Stimulated activated effector memory CD8-positive, alpha-beta T cell treated with anti-CD3 and anti-CD28 coated beads, Interleukin-12 subunit alpha, Interleukin-12 subunit beta, amount 100 ng/mL, for 72 hours (primary cell): ENCODE measurements around the gene ZNF575.
"Not testable (repeated sequence)": the region's sequence is repeated elsewhere in the genome, so short reads cannot be mapped to it uniquely, and the experiment has no call there.

ENCODE experiments used
- ATAC-seq: fragments of 150-1000 bp; cut with Tn5 transposase; 2 replicates; pipeline ENCODE4 v1.10.0; 2021
- DNase-seq, 2 donors: peaks; one replicate each; pipeline ENCODE4 v3.0.0; 2021 to 2022; ENCODE audit warnings: low spot score in 2 of 2
- H3K27ac Mint-ChIP-seq: one replicate; pipeline ENCODE4 v1.8.0; 2022; ENCODE audit warnings: mild to moderate bottlenecking, mixed read lengths
- H3K36me3 Mint-ChIP-seq: one replicate; pipeline ENCODE4 v1.8.0; 2022; ENCODE audit warnings: mild to moderate bottlenecking, mixed read lengths
- H3K4me1 Mint-ChIP-seq: one replicate; pipeline ENCODE4 v1.8.0; 2022; ENCODE audit warnings: mixed read lengths
- H3K4me3 Mint-ChIP-seq: one replicate; pipeline ENCODE4 v1.8.0; 2022; ENCODE audit warnings: mild to moderate bottlenecking, mixed read lengths
- H3K9me3 Mint-ChIP-seq: one replicate; pipeline ENCODE4 v1.8.0; 2022; ENCODE audit warnings: mixed read lengths

ZNF575 gene

GRCh38 chr19:43503501-43504425, 29.2 kb upstream of the ZNF575 start:
- Mint-ChIP-seq H3K4me3 (peak overlapping the region; percentile 84), H3K9me3 (no peaks in the 10 kb centered on the region), H3K27ac (peak overlapping the region; percentile 95), H3K36me3 (peaks cover 58% of the 10 kb centered on the region), H3K4me1 (peaks cover 36% of the 10 kb centered on the region)
- ATAC-seq, result peak; percentile 93
- peak; percentile 95 to 97 for DNase-seq

GRCh38 chr19:43504426-43505185, 28.4 kb upstream of the ZNF575 start, which contains the start of gene PHLDB3:
PHLDB3 (minus strand) TSS chr19:43504746; CDS start chr19:43504118, 628 bp downstream.
- Mint-ChIP-seq H3K9me3 (no peaks in the 10 kb centered on the region), H3K4me1 (peaks cover 30% of the 10 kb centered on the region), H3K4me3 (peak within 1 kb of the TSS; percentile 84), H3K27ac (peak within 1 kb of the TSS; percentile 95), H3K36me3 (peaks cover 59% of the 10 kb centered on the region)
- ATAC-seq (peak; percentile 64), DNase-seq (no peak)

GRCh38 chr19:43505186-43505456, 27.9 kb upstream of the ZNF575 start:
- Mint-ChIP-seq H3K4me3 (peak overlapping the region; percentile 84), H3K36me3 (peaks cover 64% of the 10 kb centered on the region), H3K9me3 (no peaks in the 10 kb centered on the region), H3K4me1 (peaks cover 30% of the 10 kb centered on the region), H3K27ac (peak overlapping the region; percentile 95)
- ATAC-seq (no peak), DNase-seq (no peak)

- Mint-ChIP-seq H3K27ac (no peak overlapping the region), H3K36me3 (peaks cover 72% of the 10 kb centered on the region), H3K9me3 (no peaks in the 10 kb centered on the region), H3K4me3 (peak overlapping the region; percentile 84), H3K4me1 (peaks cover 30% of the 10 kb centered on the region)
- ATAC-seq (no peak), DNase-seq (no peak)
These were observed 27.0 kb upstream of the ZNF575 start for GRCh38 chr19:43505941-43506340.

- H3K4me1 Mint-ChIP-seq, result peaks cover 30% of the 10 kb centered on the region
- H3K4me3 Mint-ChIP-seq, result no peak overlapping the region
- H3K36me3 Mint-ChIP-seq, result peaks cover 79% of the 10 kb centered on the region
- H3K27ac Mint-ChIP-seq, result no peak overlapping the region
- ATAC-seq (no peak), DNase-seq (no peak)
- no peaks in the 10 kb centered on the region for H3K9me3 Mint-ChIP-seq
These were observed 26.4 kb upstream of the ZNF575 start for GRCh38 chr19:43506629-43507028.

- Mint-ChIP-seq H3K27ac (peak overlapping the region; percentile 69), H3K4me3 (no peak overlapping the region), H3K36me3 (peaks cover 78% of the 10 kb centered on the region), H3K9me3 (no peaks in the 10 kb centered on the region), H3K4me1 (peaks cover 25% of the 10 kb centered on the region)
- ATAC-seq (no peak), DNase-seq (no peak)
These were observed 25.1 kb upstream of the ZNF575 start for GRCh38 chr19:43507880-43508279.

GRCh38 chr19:43510713-43511112, 22.3 kb upstream of the ZNF575 start:
- ATAC-seq, result no peak
- no peak for DNase-seq
- no peaks in the 10 kb centered on the region for H3K4me1 Mint-ChIP-seq
- H3K4me3 Mint-ChIP-seq, result no peak overlapping the region
- H3K9me3 Mint-ChIP-seq, result no peaks in the 10 kb centered on the region
- H3K36me3 Mint-ChIP-seq, result peaks cover 88% of the 10 kb centered on the region
- H3K27ac Mint-ChIP-seq, result no peak overlapping the region

GRCh38 chr19:43511324-43511723, 21.7 kb upstream of the ZNF575 start:
- Mint-ChIP-seq H3K9me3 (no peaks in the 10 kb centered on the region), H3K27ac (no peak overlapping the region), H3K4me3 (no peak overlapping the region), H3K4me1 (no peaks in the 10 kb centered on the region), H3K36me3 (peaks cover 88% of the 10 kb centered on the region)
- ATAC-seq (no peak), DNase-seq (no peak)

- H3K9me3 Mint-ChIP-seq, H3K4me3 Mint-ChIP-seq, H3K27ac Mint-ChIP-seq, DNase-seq, ATAC-seq, H3K4me1 Mint-ChIP-seq: not testable (repeated sequence)
- H3K36me3 Mint-ChIP-seq, result peaks cover 92% of the 10 kb centered on the region
These were observed 20.6 kb upstream of the ZNF575 start for GRCh38 chr19:43512399-43512798.

GRCh38 chr19:43518051-43518450, 14.9 kb upstream of the ZNF575 start:
- Mint-ChIP-seq H3K27ac (no peak overlapping the region), H3K4me3 (no peak overlapping the region), H3K9me3 (no peaks in the 10 kb centered on the region), H3K36me3 (peaks cover 81% of the 10 kb centered on the region), H3K4me1 (peaks cover 7% of the 10 kb centered on the region)
- no peak for DNase-seq
- no peak for ATAC-seq

GRCh38 chr19:43519436-43520088, 13.4 kb upstream of the ZNF575 start:
- peaks cover 10% of the 10 kb centered on the region for H3K4me1 Mint-ChIP-seq
- ATAC-seq (peak; percentile 76), DNase-seq (peak; percentile 63 to 81)
- H3K9me3 Mint-ChIP-seq, result no peaks in the 10 kb centered on the region
- peaks cover 73% of the 10 kb centered on the region for H3K36me3 Mint-ChIP-seq
- no peak overlapping the region for H3K4me3 Mint-ChIP-seq
- no peak overlapping the region for H3K27ac Mint-ChIP-seq

- peaks cover 51% of the 10 kb centered on the region for H3K36me3 Mint-ChIP-seq
- H3K4me3 Mint-ChIP-seq, result no peak overlapping the region
These were observed 10.1 kb upstream of the ZNF575 start for GRCh38 chr19:43522929-43523328.

GRCh38 chr19:43523696-43524095, 9.3 kb upstream of the ZNF575 start:
- not testable (repeated sequence) for ATAC-seq, H3K4me3 Mint-ChIP-seq, DNase-seq, H3K9me3 Mint-ChIP-seq
- Mint-ChIP-seq H3K27ac (peak overlapping the region; percentile 1), H3K36me3 (peaks cover 44% of the 10 kb centered on the region), H3K4me1 (peaks cover 39% of the 10 kb centered on the region)

More at GRCh38 chr19:43522929-43523328, 10.1 kb upstream of the ZNF575 start:
- DNase-seq (no peak), ATAC-seq (no peak)
- Mint-ChIP-seq H3K27ac (peak overlapping the region; percentile 1), H3K4me1 (peaks cover 38% of the 10 kb centered on the region), H3K9me3 (no peaks in the 10 kb centered on the region)

- Mint-ChIP-seq H3K27ac (peak overlapping the region; percentile 63), H3K36me3 (peaks cover 34% of the 10 kb centered on the region), H3K4me1 (peaks cover 32% of the 10 kb centered on the region), H3K9me3 (no peaks in the 10 kb centered on the region), H3K4me3 (peak overlapping the region; percentile 92)
- DNase-seq (peak in 1 of 2 donors; percentile 71), ATAC-seq (peak; percentile 71)
These were observed 7.8 kb upstream of the ZNF575 start for GRCh38 chr19:43524922-43525835.
